Inflammatory macrophage (primary cell): ENCODE data around the gene THAP10.
"Not testable (repeated sequence)": the region's sequence is repeated elsewhere in the genome, so short reads cannot be mapped to it uniquely, and the experiment has no call there.

Source experiments
- DNase-seq, 2 donors: peaks; one replicate each; pipeline ENCODE4 v3.0.0-alpha.2; 2020 to 2022
- total RNA-seq, 18 experiments: gene quantifications; one replicate each; lab custom pipeline; 2026; ENCODE audit warnings: mixed read lengths in 6 of 18, inconsistent platforms in 2 of 18; lab: John Stamatoyannopoulos, UW

The THAP10 gene
- total RNA-seq = 0 to 0.97 (median 0.41) reads per million in 18 experiments

GRCh38 chr15:70892002-70892911 lies at the start of gene THAP10, which contains the start of gene LRRC49:
Gene THAP10, minus strand, starts transcription at chr15:70892433. Its CDS starts 161 bp downstream, at chr15:70892272.
Gene LRRC49, plus strand, starts transcription at chr15:70892826. Its CDS starts 69 bp downstream, at chr15:70892895.
- peak; percentile 67 to 71 for DNase-seq

DNA sequence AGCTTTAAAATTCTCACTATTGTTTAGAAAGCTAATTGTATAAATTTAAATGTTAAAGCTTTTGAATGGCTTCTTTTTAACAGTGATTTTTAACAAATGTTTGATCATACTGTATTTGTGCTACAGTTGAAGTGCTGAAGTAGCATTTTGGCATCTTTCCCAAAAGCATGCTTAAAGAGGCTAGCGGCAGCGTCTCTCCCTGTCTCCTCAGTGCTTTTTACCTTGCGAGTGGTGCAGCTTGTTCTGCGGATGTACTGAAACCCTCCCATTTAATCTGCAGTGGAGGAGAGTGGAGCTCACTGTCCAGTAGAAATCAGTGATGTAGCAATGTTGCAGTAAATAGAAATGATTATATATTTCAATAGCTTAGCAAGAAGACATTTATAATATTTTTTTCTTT lies 44.1 kb upstream of the THAP10 start:
- DNase-seq = no peak

- no peak for DNase-seq
Measured at GRCh38 chr15:70935631-70936030, 43.4 kb upstream of the THAP10 start.

DNA sequence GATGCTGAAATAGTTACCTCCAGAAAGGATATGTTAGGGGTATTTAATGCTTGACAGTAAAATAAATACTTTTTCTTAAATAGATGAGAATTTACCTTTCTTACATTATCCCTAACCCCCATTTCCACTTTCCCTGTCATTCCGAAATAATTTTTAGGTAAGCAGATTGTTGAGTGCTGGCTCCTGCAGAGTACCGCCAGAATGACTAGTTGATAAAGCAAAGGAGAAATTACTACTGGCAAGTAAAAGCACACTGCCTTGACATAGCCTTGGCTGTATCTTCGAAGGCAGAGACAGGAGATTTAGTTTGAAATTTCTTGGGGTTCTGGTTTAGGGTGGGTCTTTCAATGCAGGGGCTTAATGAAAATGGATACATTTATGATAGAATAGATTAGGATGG lies 41.2 kb upstream of the THAP10 start:
- no peak for DNase-seq

DNA sequence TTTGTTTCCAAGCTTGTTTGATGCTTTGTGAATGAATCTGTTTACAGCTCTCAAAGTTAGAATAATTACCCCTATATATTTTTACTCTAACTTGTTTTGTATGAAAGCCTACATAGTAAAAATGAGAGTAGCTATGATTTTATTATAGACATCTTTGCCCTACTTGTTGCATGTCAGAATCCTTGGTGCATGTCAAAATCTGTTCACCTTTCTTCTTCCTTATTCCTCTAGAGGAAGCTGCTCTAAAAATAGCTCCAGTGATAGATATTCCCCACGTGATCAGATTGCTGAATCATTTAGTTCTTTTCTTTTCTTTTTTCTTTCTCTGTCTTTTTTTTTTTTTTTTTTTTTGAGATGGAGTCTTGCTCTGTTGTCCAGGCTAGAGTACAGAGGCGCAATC lies 40.2 kb upstream of the THAP10 start:
- DNase-seq = peak in 1 of 2 donors; percentile 8

DNA sequence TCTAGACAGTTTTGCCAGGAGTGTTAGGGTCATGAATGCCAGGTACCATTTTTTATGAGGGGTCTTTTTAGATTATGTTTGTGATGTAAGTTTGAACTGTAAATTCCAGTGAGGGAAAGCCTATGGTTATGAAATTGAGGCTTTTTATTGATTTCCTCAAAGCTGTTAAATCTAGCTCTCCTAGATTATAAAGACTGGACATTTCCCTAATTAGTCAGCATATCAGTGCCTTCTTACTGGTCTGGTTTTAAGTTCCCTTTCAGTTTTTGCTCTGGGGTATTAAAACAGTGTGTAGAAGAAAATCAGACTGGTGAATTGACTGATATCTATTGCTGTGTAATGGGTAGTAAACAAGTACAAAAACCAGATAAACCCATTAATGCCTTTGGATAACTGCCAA lies 39.6 kb upstream of the THAP10 start:
- DNase-seq = no peak

DNA sequence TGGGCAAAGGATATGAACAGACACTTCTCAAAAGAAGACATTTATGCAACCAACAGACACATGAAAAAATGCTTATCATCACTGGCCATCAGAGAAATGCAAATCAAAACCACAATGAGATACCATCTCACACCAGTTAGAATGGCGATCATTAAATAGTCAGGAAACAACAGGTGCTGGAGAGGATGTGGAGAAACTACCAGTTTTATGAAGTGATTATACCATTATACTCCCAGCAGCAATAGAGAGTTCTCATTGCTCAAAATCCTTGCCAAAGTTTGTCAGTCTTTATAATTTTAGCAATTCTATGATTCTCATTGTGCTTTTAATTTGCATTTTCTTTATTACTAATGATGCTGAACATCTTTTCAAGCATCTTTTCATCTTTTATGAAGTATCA lies 34.7 kb upstream of the THAP10 start:
- DNase-seq = not testable (repeated sequence)

DNA sequence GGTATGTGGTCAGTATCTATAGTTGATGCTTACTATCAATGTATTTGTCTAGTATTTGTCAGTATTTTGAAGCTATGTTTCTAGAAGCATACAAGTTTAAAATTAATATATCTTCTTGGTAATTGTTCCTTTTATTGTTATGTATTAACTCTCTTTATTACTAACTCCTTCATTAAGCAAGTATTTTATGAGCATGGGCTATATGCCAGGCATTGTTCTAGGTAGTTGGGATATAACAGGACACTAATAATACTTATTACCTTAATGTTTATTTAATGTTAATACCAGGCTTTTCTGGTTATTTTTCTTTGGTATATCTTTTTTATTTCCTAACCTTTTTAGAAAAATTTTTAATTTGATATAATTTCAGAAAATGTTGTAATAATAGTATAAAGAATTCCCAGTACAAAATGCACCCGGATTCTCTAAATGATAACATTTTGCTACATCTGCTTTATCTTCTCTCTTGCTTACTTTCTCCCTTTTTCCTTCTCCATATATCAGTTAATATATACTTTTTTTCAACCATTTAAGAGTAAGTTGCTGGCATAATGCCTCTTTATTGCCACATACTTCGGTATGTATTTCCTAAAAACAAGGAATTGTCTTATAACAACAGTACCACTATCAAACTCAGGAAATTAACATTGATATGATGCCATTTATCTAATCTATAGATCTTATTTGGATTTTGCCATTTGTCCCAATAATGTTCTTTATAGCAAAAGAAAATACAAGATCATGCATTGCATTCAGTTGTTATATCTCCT lies 31.3 kb upstream of the THAP10 start:
- no peak for DNase-seq

GRCh38 chr15:70922119-70922518 lies 29.9 kb upstream of the THAP10 start:
- no peak for DNase-seq

- peak; percentile 13 to 15 for DNase-seq
Measured at GRCh38 chr15:70920981-70921696, 28.9 kb upstream of the THAP10 start.

DNA sequence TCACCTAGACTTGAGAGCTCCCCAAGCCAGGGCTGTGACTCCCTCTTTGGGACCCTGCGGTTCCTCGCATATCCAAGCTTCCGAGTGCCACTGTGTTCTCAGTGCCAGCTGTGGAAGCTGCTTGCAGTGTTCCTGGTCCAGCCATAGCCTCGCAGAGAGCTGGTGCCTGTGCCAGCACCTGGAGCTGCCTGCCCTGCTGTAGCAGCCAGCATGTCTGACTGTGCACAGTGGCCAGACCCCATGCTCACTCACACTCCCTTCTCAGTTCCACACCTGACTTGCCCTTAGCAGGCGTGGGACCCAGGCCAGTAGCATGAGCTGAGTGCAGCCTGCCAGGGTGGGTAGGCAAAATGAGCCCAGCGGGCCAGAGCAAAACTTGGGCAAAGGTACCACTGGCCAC lies 25.7 kb upstream of the THAP10 start:
- no peak for DNase-seq

DNA sequence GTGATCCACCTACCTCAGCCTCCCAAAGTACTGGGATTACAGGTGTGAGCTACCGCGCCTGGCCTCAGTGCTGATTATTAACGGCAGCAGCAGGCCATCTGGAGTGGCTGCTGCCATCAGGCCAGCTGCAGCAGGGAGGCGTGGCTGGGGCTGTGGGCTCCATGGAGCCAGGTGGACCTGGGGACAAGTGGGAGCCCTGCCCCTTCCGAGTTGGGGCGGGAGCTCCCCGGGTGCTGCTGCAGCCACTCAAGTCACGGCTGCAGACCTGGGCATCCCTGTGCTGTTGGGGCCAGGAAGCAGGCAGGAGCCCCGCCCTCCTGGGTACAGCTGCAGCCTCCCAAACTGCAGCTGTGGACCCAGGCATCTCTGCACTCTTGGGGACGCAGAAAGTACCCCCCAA lies 24.3 kb upstream of the THAP10 start:
- no peak for DNase-seq

GRCh38 chr15:70912187-70912586 lies 20.0 kb upstream of the THAP10 start:
- DNase-seq = no peak

- DNase-seq = no peak
Measured at GRCh38 chr15:70910958-70911357, 18.7 kb upstream of the THAP10 start.

- DNase-seq = no peak
Measured at GRCh38 chr15:70907784-70908471, 15.7 kb upstream of the THAP10 start.

- DNase-seq = no peak
Measured at GRCh38 chr15:70906842-70907241, 14.6 kb upstream of the THAP10 start.

DNA sequence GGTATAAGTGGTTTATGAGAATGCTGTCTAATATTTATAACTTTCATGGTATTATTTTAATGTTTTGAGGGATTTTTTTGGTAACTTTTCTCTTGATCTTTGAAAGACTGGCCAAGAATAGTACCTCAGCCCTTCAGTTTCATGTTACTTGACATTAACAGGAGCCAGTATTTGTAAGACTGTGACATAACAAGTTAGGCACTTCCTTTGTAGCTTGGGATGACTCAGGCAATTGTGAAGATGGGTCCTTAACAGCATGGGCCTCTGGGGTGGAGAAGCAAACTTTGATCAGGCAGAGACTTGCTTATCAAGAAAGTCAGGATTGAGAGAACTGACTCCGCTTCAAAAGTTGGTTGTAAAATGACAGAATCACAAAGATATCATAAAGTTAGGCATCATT lies 9.9 kb upstream of the THAP10 start:
- no peak for DNase-seq

DNA sequence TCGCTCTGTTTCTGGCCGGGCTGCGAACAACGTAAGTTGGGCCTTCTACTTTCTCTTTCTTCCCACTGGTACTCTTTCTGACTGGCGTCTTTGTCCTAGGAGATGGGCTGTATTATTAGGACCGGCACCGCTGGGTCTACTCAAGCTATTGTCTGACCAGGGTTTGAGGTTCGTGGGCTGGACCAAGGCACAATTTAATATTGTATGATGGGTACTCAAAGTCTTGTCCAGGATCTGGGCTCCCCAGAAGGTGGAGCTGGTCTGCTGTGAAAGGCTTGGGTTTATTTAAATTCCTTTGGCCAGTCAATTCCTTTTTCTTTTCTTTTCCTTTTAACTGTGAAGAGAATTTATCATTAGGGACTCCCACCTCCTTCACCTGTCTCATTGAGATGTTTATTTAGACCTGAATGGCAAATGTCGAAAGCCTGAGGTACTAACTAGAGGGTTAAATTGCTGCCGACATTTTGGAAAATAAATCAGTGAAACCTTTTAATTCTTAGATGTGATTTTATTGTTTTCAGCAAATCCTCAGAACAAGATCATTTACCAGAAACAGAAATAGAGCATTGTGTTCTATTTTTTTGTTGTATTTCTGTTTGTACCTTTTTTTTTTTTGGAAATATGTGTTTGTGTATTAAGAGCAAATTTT lies 803 bp upstream of the THAP10 start:
- DNase-seq = peak in 1 of 2 donors; percentile 27

GRCh38 chr15:70882361-70882760 lies 9.9 kb downstream of the THAP10 start:
- DNase-seq = peak; percentile 5 to 7

DNA sequence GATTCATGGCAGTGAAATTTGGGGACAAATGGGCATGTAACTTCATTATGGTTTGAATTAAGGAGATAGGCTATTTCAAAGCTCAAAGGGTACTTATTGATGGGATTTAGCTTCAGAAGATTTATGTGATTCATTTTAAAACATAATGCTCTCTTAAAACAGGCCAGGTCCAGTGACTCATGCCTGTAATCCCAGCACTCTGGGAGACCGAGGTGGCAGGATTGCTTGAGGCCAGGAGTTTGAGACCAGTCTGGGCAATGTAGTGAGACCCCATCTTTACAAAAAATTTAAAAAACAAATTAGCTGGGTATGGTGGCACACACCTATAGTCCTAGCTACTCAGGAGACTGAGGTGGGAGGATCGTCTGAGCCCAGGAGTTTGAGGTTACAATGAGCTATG lies 11.5 kb downstream of the THAP10 start:
- DNase-seq = no peak

DNA sequence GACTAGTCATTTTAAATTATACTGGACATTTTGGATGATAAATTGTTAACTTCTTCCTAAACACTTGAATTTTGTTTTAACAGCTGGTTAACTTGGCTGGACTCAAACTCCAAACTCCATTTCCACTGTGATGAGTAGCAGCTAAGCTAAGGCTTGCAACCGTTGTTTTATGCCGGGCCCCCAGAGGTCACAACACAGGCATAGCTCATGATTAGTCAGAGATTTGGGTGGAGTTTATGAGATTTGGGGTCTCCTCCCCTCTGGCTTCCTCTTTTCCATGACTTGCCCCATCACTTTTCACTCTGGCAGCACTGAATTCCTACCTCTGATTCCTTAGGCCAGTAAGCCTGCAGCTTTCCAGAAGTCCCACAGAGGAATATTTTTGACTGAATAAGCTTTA lies 12.8 kb downstream of the THAP10 start:
- DNase-seq = no peak

DNA sequence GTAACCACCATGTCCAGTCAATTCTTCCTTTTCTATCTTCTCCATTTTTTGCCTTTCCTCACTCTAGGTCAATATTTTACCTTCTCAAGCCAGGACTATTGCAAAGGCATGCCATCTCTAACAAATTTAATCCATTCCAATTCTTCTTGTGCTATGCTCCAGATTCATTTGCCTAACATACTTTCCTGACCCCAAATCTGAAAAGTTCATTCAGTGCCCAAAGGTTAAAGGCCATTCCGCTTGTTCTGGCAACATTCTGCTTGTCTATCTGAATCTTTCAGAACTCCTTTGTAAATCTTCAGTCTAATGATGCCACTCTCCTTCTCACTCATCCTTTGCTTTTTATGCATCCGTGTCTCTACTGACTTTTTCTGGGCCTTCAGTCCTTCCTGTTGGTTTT lies 15.6 kb downstream of the THAP10 start:
- no peak for DNase-seq
